KOPT-K1 (cell line): ENCODE measurements around the gene C1RL.

Experiments used
- H3K27ac ChIP-seq: fragments of 200-600 bp; sonication (generic); 2 replicates; pipeline ENCODE4 v1.5.1; 2016; ENCODE audit warnings: antibody characterized with exemption, mild to moderate bottlenecking, low read depth, low read length; ENCODE audit not compliant: poor library complexity, severe bottlenecking
- H3K36me3 ChIP-seq: fragments of 200-600 bp; sonication (generic); 2 replicates; pipeline ENCODE4 v1.5.1; 2017; ENCODE audit warnings: antibody characterized with exemption, mild to moderate bottlenecking, low read length, moderate library complexity; ENCODE audit not compliant: insufficient read depth
- H3K9me3 ChIP-seq: fragments of 200-600 bp; sonication (generic); 2 replicates; pipeline ENCODE4 v1.5.1; 2017; ENCODE audit warnings: antibody characterized with exemption, low read length, mild to moderate bottlenecking; ENCODE audit not compliant: insufficient read depth, poor library complexity, severe bottlenecking

C1RL gene

DNA sequence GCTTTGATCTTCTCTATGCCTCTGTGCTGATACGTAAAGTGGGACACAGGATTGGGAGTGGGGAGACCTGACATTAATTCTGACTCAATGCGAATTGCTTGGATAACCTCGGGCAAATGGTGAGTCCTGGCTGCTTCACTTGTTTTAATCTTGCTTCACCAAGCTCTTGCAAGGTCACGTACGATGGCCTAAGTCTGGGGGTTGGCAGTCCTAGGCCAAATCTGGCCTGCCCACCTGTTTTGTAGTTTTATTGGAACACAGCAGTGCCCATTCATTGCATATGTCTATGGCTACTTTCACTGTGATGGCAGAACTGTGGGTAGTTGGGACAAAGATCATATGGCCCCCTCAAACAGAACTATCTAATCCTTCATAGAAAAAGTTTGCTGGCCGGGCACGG lies 34.5 kb upstream of the C1RL start:
- Histone ChIP-seq H3K9me3 (no peaks in the 10 kb centered on the region), H3K27ac (no peak overlapping the region), H3K36me3 (peaks cover 28% of the 10 kb centered on the region; the same call in 1 of the 2 replicates)

GRCh38 chr12:7142809-7143465 lies 33.9 kb upstream of the C1RL start:
- peaks cover 24% of the 10 kb centered on the region; the same call in 1 of the 2 replicates for H3K36me3 ChIP-seq
- H3K27ac ChIP-seq, result no peak overlapping the region
- H3K9me3 ChIP-seq, result no peaks in the 10 kb centered on the region

DNA sequence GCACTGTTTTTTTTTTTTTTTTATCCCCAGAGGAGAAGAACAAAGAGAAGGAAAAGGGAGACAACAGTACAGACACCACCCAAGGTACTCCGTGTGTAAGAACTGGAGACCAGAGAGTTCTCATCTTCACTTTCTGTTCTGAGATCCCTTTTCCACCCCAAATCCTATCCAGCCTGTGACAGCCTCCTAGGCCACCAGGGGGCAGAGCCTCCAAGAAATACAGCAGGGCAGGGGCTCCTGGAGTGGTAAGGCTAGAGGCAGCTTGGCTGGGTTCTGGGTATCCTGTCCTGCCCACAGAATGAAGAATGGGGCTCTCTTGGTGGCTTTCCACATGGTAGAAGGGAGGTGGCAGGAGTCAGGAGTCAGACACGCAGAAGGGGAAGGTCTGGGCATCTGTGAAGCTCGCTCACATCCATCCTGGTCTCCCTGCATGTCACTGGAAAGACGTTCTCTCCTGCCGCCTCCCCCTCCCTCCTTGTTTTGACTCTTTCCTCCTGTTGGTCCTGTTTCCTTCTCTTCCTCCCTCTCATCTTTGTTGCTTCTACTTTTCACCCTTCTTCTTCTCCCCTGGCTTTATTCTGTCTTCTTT lies 33.1 kb upstream of the C1RL start:
- Histone ChIP-seq H3K36me3 (peaks cover 32% of the 10 kb centered on the region; the same call in 1 of the 2 replicates), H3K27ac (no peak overlapping the region)

GRCh38 chr12:7141351-7142005 lies 32.5 kb upstream of the C1RL start:
- H3K27ac ChIP-seq, result no peak overlapping the region
- peaks cover 38% of the 10 kb centered on the region for H3K36me3 ChIP-seq

More for the DNA sequence above, 33.1 kb upstream of the C1RL start:
- no peaks in the 10 kb centered on the region for H3K9me3 ChIP-seq

DNA sequence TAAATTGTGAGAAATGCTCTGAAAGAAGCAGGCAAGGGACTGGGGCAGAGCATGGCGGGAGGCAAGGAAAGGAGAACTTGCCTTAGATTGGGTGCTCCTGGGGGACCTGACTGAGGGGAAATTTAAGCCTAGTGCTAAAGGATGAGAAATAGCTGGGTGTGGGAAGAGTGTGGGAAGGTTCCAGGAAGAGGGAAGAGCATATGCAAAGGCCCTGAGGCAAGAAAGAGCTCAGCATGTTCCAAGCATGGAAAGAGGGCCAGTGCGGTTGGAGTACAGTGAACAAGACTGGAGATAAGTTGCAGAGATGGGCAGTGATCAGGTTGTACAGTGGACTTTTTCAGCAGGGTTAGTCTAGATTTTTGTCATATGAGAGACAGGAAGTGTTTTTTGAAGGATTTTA lies 30.2 kb upstream of the C1RL start:
- Histone ChIP-seq H3K9me3 (no peaks in the 10 kb centered on the region), H3K27ac (no peak overlapping the region), H3K36me3 (peaks cover 51% of the 10 kb centered on the region)

More at GRCh38 chr12:7141351-7142005, 32.5 kb upstream of the C1RL start:
- no peaks in the 10 kb centered on the region for H3K9me3 ChIP-seq

DNA sequence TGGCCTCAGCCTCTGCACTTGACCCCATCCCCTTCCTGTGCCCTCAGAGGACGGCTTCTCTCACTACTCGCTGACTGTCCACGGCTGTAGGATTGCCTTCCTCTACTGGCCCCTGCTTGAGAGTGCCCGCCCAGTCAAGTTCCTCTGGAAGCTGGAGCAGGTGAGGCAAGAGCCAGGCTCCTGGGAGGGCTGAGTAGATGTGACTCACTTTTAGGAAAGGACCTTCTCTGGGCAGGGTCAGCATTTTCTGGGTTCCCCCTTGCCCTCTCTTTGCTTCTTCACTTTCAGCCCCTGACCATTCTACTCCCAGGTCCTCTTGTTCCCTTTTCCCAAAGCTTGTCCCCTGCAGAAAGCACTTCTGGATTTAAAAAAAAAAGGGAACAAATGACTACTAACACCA lies 28.9 kb upstream of the C1RL start:
- H3K9me3 ChIP-seq, result no peaks in the 10 kb centered on the region
- H3K36me3 ChIP-seq, result peaks cover 42% of the 10 kb centered on the region

DNA sequence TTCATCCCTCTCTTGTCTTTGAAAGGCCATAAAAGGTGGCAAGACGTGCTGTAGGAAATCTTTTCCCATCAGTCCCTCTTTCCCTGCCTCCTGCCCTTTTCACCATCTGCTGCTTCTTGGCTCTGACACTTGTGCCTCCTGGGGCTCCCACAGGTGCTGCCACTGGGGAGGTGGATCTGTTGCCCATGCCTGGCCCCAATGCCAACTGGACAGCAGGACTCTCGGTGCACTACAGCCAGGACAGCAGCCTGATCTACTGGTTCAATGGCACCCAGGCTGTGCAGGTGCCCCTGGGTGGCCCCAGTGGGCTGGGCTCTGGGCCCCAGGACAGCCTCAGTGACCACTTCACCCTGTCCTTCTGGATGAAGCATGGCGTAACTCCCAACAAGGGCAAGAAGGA lies 27.7 kb upstream of the C1RL start:
- Histone ChIP-seq H3K27ac (no peak overlapping the region), H3K9me3 (no peaks in the 10 kb centered on the region), H3K36me3 (peaks cover 39% of the 10 kb centered on the region)

More for the DNA sequence above, 28.9 kb upstream of the C1RL start:
- no peak overlapping the region for H3K27ac ChIP-seq

GRCh38 chr12:7136071-7136470 lies 27.1 kb upstream of the C1RL start:
- peaks cover 34% of the 10 kb centered on the region for H3K36me3 ChIP-seq
- no peaks in the 10 kb centered on the region for H3K9me3 ChIP-seq
- H3K27ac ChIP-seq, result no peak overlapping the region

DNA sequence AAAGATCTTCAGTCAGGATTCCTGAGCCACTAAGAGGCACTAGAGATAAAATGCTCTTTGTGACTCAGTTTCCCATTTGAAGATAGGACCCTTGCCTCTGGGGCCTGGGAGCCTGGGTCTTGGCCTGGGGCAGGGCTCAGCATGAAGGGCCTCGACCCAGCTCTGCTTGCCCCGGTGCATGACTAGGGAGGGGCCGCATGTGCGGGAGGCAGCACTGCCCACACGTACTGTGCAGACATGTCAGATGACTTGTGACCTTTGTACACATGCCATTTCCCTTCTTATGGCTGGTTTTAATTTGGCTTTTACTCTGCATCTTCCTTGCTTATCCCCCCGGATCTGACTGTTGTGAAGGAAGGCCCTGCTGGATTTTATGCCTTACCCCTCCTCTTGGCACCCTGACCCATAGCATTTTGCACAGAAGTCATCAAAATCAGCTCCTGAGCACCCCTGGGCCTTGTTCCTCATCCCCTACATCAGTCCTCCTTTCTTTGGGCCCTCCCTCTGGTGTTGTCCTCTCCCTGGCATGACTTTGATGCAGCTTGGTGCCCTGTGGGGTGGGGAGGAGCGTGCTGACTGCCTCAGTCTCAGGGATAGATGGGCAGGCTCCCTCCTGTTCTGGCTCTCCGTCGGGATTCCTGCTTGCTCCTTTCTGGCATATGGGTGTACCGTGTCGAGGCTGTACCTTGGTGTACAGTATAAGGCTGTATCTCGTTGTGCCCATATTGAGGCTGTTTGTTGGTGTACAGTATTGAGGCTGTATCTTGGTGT lies 25.6 kb upstream of the C1RL start:
- Histone ChIP-seq H3K36me3 (peaks cover 33% of the 10 kb centered on the region), H3K9me3 (no peaks in the 10 kb centered on the region), H3K27ac (no peak overlapping the region)

DNA sequence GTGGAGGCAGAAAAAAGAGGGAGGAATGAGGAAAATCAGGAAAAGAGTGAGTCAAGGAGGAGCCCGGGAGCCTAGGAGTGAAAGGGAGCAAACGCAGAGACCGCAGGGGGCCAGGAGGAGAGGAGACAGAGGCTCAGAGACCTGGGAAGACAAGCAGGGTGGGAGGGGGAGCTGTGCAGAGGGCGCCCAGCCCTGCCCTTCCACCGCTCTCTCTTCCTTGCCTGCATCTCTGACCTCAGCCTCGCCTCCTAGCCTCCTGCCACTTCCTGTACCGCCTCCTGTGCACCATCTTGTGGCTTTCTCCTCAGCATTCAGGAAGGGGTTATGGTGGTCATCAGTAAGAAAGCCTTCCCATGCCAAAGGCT lies 22.5 kb upstream of the C1RL start:
- Histone ChIP-seq H3K36me3 (peaks cover 19% of the 10 kb centered on the region), H3K27ac (peak overlapping the region; percentile 45), H3K9me3 (no peaks in the 10 kb centered on the region)

- Histone ChIP-seq H3K9me3 (no peaks in the 10 kb centered on the region), H3K27ac (peak overlapping the region; percentile 45), H3K36me3 (peaks cover 13% of the 10 kb centered on the region; the same call in 1 of the 2 replicates)
Observed at GRCh38 chr12:7130701-7131501, 21.9 kb upstream of the C1RL start.

DNA sequence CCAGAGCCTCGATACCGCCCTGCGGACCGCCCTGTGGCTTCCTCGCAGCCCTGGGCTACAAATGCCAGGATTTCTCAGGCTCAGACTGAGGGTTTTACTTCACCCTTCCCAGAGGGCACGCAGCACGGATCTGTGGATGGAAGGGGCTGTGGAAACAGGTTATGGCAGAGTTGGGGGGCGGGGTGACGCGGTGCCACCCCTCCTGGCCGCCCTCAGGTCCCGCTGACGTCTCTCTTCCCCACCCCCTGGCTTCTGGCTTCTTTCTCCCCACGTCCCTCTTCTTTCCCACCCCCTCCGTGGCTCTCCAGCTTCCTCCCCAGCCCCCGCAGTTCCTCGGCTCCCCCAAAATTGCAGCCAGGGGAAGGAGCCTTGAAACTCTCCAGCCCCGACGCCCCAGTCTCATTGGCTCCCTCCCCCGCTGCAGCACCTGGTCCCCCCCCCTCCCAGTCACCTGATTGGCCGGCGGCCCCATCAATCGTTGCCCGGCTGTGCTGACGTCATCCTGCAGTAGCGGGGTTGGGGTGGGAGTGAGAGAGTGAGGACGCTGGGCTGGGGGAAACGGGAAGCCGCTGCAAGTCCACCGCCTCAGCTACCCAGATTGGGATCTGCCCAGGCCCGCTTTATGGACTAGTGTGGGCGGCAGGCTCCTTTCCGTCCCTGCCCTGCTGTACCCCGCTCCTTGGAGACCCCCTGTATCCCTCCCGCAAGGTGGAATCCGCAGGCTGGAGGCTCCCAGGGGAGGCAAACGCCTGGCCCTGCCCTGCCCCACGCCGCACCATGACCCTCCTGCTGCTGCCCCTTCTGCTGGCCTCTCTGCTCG lies 21.1 kb upstream of the C1RL start, which contains the start of gene CLSTN3:
Gene CLSTN3 (plus strand): TSS at position 500 of the 820 bp plus-strand sequence. CDS start 278 bp downstream, at position 778.
- H3K27ac ChIP-seq, result peak within 1 kb of the TSS; percentile 45
- no peaks in the 10 kb centered on the region for H3K9me3 ChIP-seq
- peaks cover 5% of the 10 kb centered on the region; the same call in 1 of the 2 replicates for H3K36me3 ChIP-seq

DNA sequence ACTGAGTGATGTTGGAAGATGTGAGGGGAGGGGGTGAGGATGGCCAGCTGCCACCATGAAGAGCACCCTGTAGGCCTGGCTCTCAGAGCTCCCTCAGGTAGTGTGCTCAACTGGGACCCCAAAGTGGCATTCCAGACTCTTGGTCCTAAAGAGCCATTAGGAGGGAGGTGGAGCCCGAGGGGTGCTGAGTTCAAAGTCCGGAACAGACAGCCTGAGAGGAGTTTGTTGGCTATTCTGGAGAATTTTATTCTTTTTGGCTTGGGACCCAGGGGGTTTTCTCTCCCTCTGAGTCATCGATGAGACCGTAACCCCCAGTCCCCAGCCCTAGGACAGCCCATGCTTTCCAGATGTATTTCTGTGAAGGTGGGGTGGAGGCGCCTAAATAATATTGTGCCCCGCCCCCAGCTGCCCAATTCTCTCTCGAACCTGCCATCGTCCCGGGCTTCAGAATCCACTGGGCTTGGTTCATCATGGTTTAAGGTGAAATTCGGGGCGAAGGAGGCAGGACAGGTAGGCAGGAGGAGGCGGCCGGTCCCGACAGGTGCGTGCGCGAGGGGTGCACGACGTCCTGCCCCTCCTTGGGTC lies 20.4 kb upstream of the C1RL start:
- H3K36me3 ChIP-seq, result no peaks in the 10 kb centered on the region
- peak overlapping the region; percentile 45 for H3K27ac ChIP-seq
- H3K9me3 ChIP-seq, result no peaks in the 10 kb centered on the region
